Kidney epithelial cell (primary cell): ENCODE results near the gene DMRTC2. TPM values are rescaled to one million over a fixed set of nuclear protein-coding genes. Genes with fewer than 3 reads are reported as not detected.

Source experiments
- DNase-seq: peaks from one replicate; pipeline ENCODE4 v3.0.0-alpha.2; 2010; ENCODE audit warnings: low read depth
- H3K27me3 ChIP-seq: 2 replicates; pipeline ENCODE4 v1.6.0; 2011; ENCODE audit warnings: low read length; ENCODE audit not compliant: control insufficient read depth, insufficient read depth
- H3K36me3 ChIP-seq: 2 replicates; pipeline ENCODE4 v1.5.1; 2011; ENCODE audit warnings: low read length; ENCODE audit not compliant: control insufficient read depth, insufficient read depth
- H3K4me3 ChIP-seq: 2 replicates; pipeline ENCODE4 v1.5.1; 2011; ENCODE audit warnings: low read depth, mild to moderate bottlenecking, control low read depth, low read length
- total RNA-seq: library from RNA; depleted of rRNA; stranded (reverse); fragments of >200 nt; gene quantifications from 2 replicates; pipeline ENCODE4 v1.2.3, GENCODE V29; 2015
- TF ChIP-seq, protein P1 (sequence below): IDR thresholded peaks from 2 replicates; pipeline ENCODE4 v1.5.1; 2011; ENCODE audit warnings: mild to moderate bottlenecking, moderate library complexity, low read length, control low read depth, inconsistent platforms; ENCODE audit not compliant: insufficient read depth, poor library complexity, severe bottlenecking

The DMRTC2 gene
- total RNA-seq, 1 donor from 2014 or later, result not detected

DNA sequence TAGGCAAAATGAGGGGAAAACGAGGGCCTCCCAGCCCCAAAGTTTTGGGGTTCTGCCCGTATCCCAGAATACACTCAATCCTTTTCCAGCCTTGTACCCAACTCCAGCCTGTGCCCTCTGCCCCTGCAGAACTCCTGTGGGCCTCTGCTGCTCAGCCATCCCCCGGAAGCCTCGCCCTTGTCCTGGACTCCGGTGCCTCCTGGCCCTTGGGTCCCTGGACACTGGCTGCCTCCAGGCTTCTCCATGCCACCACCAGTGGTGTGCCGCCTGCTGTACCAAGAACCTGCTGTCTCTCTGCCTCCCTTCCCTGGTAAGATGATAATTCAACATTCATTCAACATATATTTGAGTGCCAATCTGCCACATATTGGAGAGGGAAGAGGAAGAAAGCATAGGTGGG is 3.8 kb downstream of the DMRTC2 start:
- Histone ChIP-seq H3K4me3 (no peak overlapping the region), H3K27me3 (peaks cover 5% of the 10 kb centered on the region), H3K36me3 (no peaks in the 10 kb centered on the region)
- DNase-seq, result no peak
- TF ChIP-seq, protein P1, sequence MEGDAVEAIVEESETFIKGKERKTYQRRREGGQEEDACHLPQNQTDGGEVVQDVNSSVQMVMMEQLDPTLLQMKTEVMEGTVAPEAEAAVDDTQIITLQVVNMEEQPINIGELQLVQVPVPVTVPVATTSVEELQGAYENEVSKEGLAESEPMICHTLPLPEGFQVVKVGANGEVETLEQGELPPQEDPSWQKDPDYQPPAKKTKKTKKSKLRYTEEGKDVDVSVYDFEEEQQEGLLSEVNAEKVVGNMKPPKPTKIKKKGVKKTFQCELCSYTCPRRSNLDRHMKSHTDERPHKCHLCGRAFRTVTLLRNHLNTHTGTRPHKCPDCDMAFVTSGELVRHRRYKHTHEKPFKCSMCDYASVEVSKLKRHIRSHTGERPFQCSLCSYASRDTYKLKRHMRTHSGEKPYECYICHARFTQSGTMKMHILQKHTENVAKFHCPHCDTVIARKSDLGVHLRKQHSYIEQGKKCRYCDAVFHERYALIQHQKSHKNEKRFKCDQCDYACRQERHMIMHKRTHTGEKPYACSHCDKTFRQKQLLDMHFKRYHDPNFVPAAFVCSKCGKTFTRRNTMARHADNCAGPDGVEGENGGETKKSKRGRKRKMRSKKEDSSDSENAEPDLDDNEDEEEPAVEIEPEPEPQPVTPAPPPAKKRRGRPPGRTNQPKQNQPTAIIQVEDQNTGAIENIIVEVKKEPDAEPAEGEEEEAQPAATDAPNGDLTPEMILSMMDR, result no peak

DNA sequence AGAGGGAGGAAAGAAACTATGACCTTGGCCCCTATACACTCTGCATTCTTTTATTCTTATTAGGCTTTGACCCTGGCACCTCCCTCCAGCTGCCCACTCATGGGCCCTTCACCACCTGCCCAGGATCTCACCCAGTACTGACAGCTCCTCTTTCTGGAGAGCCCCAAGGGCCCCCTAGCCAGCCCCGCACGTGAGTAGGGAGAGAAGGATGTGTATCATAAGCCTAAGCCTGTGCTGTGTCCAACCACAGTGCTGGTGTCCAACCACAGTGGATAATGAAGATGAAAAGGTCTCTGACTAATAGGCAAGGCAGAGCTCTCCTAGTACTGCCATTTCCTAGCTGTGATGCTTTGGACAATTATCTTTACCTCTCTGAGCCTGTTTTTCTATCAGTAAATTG is 4.2 kb downstream of the DMRTC2 start:
- no peak overlapping the region for H3K4me3 ChIP-seq
- peaks cover 7% of the 10 kb centered on the region for H3K27me3 ChIP-seq
- no peaks in the 10 kb centered on the region for H3K36me3 ChIP-seq
- TF ChIP-seq, protein P1, result no peak
- no peak for DNase-seq

DNA sequence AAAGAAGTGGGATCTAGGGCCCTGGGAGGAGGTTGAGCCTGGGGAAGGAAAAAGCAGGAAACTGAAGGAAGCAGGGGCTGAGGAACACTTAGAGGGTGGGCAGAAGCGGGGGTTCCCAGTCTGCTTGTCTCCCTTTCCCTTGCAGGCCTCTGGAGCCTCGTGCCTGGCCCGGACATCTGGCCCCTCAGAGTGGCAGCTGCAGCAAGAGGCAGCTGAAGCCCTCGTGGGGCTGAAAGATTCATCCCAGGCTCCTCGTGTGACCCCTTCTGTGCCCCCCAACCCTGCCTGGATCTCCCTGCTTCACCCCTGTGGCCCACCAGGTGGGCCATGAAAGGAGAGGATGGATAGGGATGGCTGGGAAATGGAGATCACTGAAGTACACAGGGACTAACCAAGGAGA is 5.5 kb downstream of the DMRTC2 start:
- Histone ChIP-seq H3K36me3 (no peaks in the 10 kb centered on the region), H3K27me3 (peaks cover 9% of the 10 kb centered on the region), H3K4me3 (no peak overlapping the region)
- DNase-seq, result no peak
- TF ChIP-seq, protein P1, result no peak

DNA sequence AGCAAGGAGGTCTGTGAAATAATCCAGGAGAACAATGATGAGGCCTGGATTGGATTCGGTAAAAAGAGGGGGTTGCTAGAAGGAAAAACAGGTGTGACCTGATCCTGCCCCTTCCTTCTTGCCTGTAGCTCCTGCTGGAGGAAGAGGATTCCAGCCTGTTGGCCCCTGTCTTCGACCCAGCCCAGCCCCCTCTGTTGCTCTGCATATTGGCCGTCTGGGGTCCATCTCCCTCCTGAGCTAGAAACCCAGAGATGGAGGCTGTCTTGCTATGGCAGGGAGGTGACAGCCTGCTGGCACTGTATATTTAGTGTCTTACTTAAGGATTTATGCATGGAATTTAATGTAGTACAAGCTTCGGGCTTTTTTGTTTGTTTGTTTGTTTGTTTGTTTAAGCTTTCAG is 6.6 kb downstream of the DMRTC2 start:
- H3K4me3 ChIP-seq, result no peak overlapping the region
- peaks cover 9% of the 10 kb centered on the region for H3K27me3 ChIP-seq
- TF ChIP-seq, protein P1, result no peak
- DNase-seq, result no peak
- H3K36me3 ChIP-seq, result no peaks in the 10 kb centered on the region

DNA sequence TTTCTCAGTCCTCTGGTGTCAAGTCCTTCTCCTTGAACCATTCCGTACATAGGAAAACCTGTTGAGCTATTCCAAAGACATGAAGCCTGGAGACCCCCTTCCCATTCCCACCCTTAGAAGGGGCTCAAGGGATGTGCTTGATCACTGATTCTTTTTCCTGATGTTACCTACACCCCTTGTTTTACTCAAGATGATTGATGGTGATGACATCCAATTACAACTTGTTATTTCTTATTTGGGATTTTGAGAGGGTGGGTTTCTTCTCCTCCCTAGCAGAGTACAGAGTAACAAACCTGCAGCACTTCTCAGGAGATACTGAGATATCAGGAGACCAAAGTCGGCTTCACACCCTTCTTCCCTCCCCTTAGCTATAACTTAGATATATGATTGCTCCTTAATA is 8.5 kb downstream of the DMRTC2 start:
- peaks cover 9% of the 10 kb centered on the region for H3K27me3 ChIP-seq
- TF ChIP-seq, protein P1, result no peak
- H3K4me3 ChIP-seq, result no peak overlapping the region
- no peaks in the 10 kb centered on the region for H3K36me3 ChIP-seq
- no peak for DNase-seq

DNA sequence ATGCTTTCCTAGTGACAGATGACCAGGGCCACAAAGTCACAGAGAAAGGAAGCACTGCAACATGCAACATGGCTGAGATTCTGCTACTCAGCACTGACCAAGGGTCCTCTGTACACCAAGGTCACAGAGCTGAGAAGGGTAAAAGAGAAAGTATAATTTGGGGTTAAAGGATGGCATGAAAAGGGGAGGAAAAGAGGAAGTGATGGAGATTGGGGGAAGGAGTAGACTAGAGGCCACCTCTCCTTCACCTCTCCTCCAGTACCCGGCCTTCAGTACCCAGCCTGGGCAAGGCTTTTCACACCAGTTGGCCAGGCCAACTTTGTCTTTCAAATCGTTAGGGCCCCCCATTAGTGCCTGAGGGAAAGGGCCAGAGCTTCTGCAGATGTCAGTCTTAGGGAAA is 8.9 kb downstream of the DMRTC2 start:
- no peaks in the 10 kb centered on the region for H3K36me3 ChIP-seq

More for the DNA sequence above, 8.9 kb downstream of the DMRTC2 start:
- TF ChIP-seq, protein P1, result no peak
- no peak for DNase-seq
- Histone ChIP-seq H3K27me3 (peaks cover 9% of the 10 kb centered on the region), H3K4me3 (no peak overlapping the region)
